ENCODE results near the gene ARPC4.

GRCh38 chr3:9770276-9770812 lies 22.5 kb upstream of the ARPC4 start:
- TF ChIP-seq CTCF (conservative IDR thresholded peaks at IDR 0.05; ENCODE audit: low read depth, low read length) (no peak), EZH2 (IDR thresholded peaks at IDR 0.05; ENCODE audit: borderline replicate concordance, low read depth, low read length, poor library complexity, severe bottlenecking) (no peak)

All from A673 (cell line).